HCEC 1CT (cell line): ENCODE data around the gene DDX55.
A peak's percentile ranks its signal among the peaks of the same experiment; 100 is the strongest.

ENCODE experiments used
- DNase-seq: peaks from one replicate; pipeline ENCODE4 v3.0.0-alpha.2; 2017

DDX55 gene

DNA sequence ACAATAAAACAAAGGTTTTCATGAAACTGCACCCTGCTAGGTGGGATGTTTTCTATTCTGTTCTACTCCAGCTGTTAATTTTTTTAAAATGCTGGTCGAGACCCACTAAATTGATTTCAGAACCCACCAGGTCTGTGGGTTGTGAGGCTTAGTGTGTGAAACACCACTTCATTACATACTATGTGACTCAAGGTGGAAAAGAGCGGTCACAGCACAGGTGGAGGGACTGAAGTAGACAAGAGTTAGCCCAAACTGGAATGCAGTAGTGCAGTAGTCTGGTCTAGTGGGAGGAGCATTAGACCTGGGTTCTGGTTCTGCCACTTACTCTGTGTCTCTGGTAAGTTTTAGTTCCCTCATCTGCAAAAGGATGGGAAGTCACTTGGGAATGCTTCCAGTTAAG, 12.2 kb downstream of the DDX55 start:
- DNase-seq = no peak

- peak; percentile 75 for DNase-seq
These were observed 12.6 kb downstream of the DDX55 start for GRCh38 chr12:123614531-123614930.

- DNase-seq = no peak
These were observed 15.2 kb downstream of the DDX55 start for GRCh38 chr12:123617144-123617543.

GRCh38 chr12:123617580-123617979, 15.7 kb downstream of the DDX55 start:
- DNase-seq = no peak

- DNase-seq = no peak
These were observed 19.2 kb downstream of the DDX55 start for GRCh38 chr12:123621101-123621500.

GRCh38 chr12:123621619-123622530, 20.0 kb downstream of the DDX55 start:
- peak; percentile 5 for DNase-seq

GRCh38 chr12:123633379-123634141, 31.7 kb downstream of the DDX55 start, which contains the start of the genes EIF2B1 and GTF2H3:
TSS of gene EIF2B1 (minus strand) at chr12:123633686. CDS start at chr12:123633557, 129 bp downstream.
TSS of gene GTF2H3 (plus strand) at chr12:123633829. CDS start at chr12:123633860, 31 bp downstream.
- peak; percentile 97 for DNase-seq

DNA sequence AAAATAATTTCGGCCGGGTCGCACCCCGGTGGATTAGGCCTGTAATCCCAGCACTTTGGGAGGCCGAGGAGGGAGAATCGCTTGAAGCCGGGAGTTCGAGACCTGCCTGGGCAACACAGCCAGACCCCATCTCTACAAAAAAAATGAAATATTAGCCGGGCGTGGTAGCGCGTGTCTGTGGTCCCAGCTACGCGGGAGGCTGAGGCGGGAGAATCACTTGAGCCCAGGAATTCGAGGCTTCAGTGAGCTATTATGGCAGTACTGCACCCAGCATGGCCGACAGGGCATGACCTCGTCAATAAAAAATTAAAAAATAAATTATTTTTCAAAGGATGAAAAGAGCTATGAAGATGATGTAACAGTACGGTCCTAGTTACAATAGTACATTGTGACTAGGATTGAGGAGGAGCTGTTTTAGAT, 32.3 kb downstream of the DDX55 start:
- DNase-seq = no peak

GRCh38 chr12:123643911-123644310, 42.0 kb downstream of the DDX55 start:
- no peak for DNase-seq

GRCh38 chr12:123645380-123645779, 43.5 kb downstream of the DDX55 start:
- no peak for DNase-seq

GRCh38 chr12:123645878-123646277, 44.0 kb downstream of the DDX55 start:
- no peak for DNase-seq

GRCh38 chr12:123648401-123648800, 46.5 kb downstream of the DDX55 start:
- no peak for DNase-seq

- no peak for DNase-seq
These were observed 52.3 kb downstream of the DDX55 start for GRCh38 chr12:123654129-123654701.

- no peak for DNase-seq
These were observed 53.5 kb downstream of the DDX55 start for GRCh38 chr12:123655420-123655819.

DNA sequence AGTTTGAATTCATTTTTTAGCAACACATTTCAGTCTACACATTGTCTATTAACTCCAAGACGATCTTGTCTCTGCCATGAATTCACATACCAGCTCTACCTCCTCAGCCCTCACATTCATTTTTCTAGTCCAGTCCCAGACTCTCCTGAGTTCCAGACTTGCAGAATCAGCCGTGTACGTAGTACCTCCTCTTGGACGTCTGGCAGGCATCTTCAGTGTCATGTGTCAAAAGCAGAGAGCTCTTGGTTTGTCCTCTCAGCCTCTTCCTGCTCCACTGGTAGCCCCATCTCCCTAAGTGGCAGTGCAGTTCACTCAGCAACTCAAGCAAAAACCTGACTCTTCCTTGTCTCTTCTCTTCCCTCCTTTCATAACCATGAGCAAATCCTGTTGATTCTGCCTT, 54.5 kb downstream of the DDX55 start:
- no peak for DNase-seq

DNA sequence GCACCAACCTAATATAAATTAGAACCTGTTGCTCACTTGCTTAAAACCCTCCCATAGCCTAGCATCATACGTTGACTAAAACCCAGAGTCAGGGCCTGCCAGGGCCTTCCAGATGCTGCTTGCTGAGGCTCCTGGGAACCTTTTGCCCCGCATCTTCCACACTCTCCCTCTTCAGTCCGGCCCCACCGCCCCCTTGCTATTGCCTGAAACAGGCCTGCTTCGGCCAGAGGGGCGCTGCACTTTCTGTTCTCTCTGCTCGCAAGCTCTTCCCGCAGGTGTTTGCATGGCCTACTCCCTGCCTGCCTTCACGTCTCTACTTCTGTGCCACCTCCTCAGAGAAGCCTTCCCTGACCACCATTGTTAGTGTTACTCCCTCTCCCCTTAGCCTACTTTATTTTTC, 55.3 kb downstream of the DDX55 start:
- no peak for DNase-seq

DNA sequence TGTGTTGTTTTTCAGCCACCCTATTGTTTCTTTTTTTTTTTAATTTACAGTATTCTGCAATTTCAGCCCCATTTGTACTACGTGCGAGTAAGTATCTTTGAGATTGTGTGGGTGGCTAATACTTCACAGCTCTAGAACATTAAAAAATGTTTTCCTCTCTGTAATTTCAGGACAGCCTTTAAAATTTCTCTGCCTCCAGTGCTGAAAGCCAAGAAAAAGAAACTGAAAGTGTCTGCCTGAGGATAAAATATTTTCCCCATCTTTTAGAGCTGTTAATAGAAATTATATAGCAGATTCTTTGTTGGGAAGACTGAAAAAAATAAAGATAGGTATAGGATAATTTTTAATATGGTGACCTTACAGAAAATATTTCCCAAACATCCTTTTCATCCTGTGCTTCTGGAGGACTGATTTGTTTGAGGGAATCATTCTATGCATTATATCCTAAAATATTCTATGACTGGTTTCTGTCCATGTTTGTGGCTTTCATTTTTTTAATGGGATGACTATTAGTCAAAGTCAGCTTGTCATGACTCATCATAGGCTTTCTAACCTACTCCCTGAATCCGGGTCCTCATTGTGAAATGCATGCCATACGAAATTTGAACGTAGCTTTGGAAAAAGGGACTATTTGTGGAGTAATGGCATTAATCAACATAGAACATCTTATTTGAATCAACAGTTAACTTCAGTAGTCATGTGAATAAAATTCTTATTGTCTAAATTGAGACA, 58.3 kb downstream of the DDX55 start:
- peak; percentile 97 for DNase-seq

- DNase-seq = no peak
These were observed 65.9 kb downstream of the DDX55 start for GRCh38 chr12:123667771-123668170.
